ENCODE results near the gene FGD6.
"Not testable (repeated sequence)": the region's sequence is repeated elsewhere in the genome, so short reads cannot be mapped to it uniquely, and the experiment has no call there.

FGD6 gene

GRCh38 chr12:95205685-95206084 lies 11.6 kb downstream of the FGD6 start:
- no peak for DNase-seq (ENCODE audit: low read depth in 2 of 2, low spot score in 1 of 2)

- no peak for DNase-seq (ENCODE audit: low read depth in 2 of 2, low spot score in 1 of 2)
Measured at GRCh38 chr12:95205016-95205624, 12.1 kb downstream of the FGD6 start.

- DNase-seq (ENCODE audit: low read depth in 2 of 2, low spot score in 1 of 2) = no peak
Measured at GRCh38 chr12:95204141-95204866, 13.0 kb downstream of the FGD6 start.

- no peak for DNase-seq (ENCODE audit: low read depth in 2 of 2, low spot score in 1 of 2)
Measured at GRCh38 chr12:95203487-95204030, 13.7 kb downstream of the FGD6 start.

GRCh38 chr12:95202691-95203486 lies 14.4 kb downstream of the FGD6 start:
- no peak for DNase-seq (ENCODE audit: low read depth in 2 of 2, low spot score in 1 of 2)

GRCh38 chr12:95201056-95201670 lies 16.1 kb downstream of the FGD6 start:
- DNase-seq (ENCODE audit: low read depth in 2 of 2, low spot score in 1 of 2) = no peak

GRCh38 chr12:95200128-95200894 lies 17.0 kb downstream of the FGD6 start:
- no peak for DNase-seq (ENCODE audit: low read depth in 2 of 2, low spot score in 1 of 2)

- DNase-seq (ENCODE audit: low read depth in 2 of 2, low spot score in 1 of 2) = no peak
Measured at GRCh38 chr12:95198914-95199313, 18.4 kb downstream of the FGD6 start.

- DNase-seq (ENCODE audit: low read depth in 2 of 2, low spot score in 1 of 2) = no peak
Measured at GRCh38 chr12:95197636-95198035, 19.6 kb downstream of the FGD6 start.

GRCh38 chr12:95196875-95197569 lies 20.2 kb downstream of the FGD6 start:
- DNase-seq (ENCODE audit: low read depth in 2 of 2, low spot score in 1 of 2) = not testable (repeated sequence)

- no peak for DNase-seq (ENCODE audit: low read depth in 2 of 2, low spot score in 1 of 2)
Measured at GRCh38 chr12:95195122-95195521, 22.1 kb downstream of the FGD6 start.

- no peak for DNase-seq (ENCODE audit: low read depth in 2 of 2, low spot score in 1 of 2)
Measured at GRCh38 chr12:95193139-95193538, 24.1 kb downstream of the FGD6 start.

GRCh38 chr12:95192271-95192670 lies 25.0 kb downstream of the FGD6 start:
- DNase-seq (ENCODE audit: low read depth in 2 of 2, low spot score in 1 of 2) = no peak

GRCh38 chr12:95191060-95191696 lies 26.1 kb downstream of the FGD6 start:
- DNase-seq (ENCODE audit: low read depth in 2 of 2, low spot score in 1 of 2) = no peak

- no peak for DNase-seq (ENCODE audit: low read depth in 2 of 2, low spot score in 1 of 2)
Measured at GRCh38 chr12:95187865-95188415, 29.3 kb downstream of the FGD6 start.

- no peak for DNase-seq (ENCODE audit: low read depth in 2 of 2, low spot score in 1 of 2)
Measured at GRCh38 chr12:95185854-95186253, 31.4 kb downstream of the FGD6 start.

GRCh38 chr12:95185072-95185471 lies 32.2 kb downstream of the FGD6 start:
- no peak for DNase-seq (ENCODE audit: low read depth in 2 of 2, low spot score in 1 of 2)

GRCh38 chr12:95184121-95184520 lies 33.1 kb downstream of the FGD6 start:
- no peak for DNase-seq (ENCODE audit: low read depth in 2 of 2, low spot score in 1 of 2)

GRCh38 chr12:95182868-95183415 lies 34.3 kb downstream of the FGD6 start:
- DNase-seq (ENCODE audit: low read depth in 2 of 2, low spot score in 1 of 2) = no peak

Measured in stimulated activated CD8-positive, alpha-beta memory T cell treated with anti-CD3 and anti-CD28 coated beads, Interleukin-4, amount 100 ng/mL, for 4 hours (primary cell).